NOMO-1 (cell line): ENCODE data around the gene PTPRJ.

ENCODE experiments used
- DNase-seq, 2 experiments: peaks; one replicate each; lab custom pipeline; 2025; ENCODE audit not compliant: unreplicated experiment in 2 of 2; lab: John Stamatoyannopoulos, UW

Gene PTPRJ

GRCh38 chr11:48087422-48087821 is 107.1 kb downstream of the PTPRJ start:
- no peak for DNase-seq

- DNase-seq, result no peak
Measured at GRCh38 chr11:48087974-48088681, 107.8 kb downstream of the PTPRJ start.

GRCh38 chr11:48088682-48089050 is 108.3 kb downstream of the PTPRJ start:
- no peak for DNase-seq

- no peak for DNase-seq
Measured at GRCh38 chr11:48090174-48090573, 109.8 kb downstream of the PTPRJ start.

GRCh38 chr11:48091426-48092102 is 111.2 kb downstream of the PTPRJ start:
- DNase-seq, result no peak

- DNase-seq, result peak in 1 of 2 experiments; percentile 52
Measured at GRCh38 chr11:48093323-48093722, 113.0 kb downstream of the PTPRJ start.

- DNase-seq, result peak; percentile 48 to 74
Measured at GRCh38 chr11:48093795-48094642, 113.7 kb downstream of the PTPRJ start.

GRCh38 chr11:48094643-48095339 is 114.4 kb downstream of the PTPRJ start:
- DNase-seq, result no peak

- no peak for DNase-seq
Measured at GRCh38 chr11:48095779-48096470, 115.6 kb downstream of the PTPRJ start.

GRCh38 chr11:48096588-48097525 is 116.5 kb downstream of the PTPRJ start:
- DNase-seq, result no peak

GRCh38 chr11:48098024-48098423 is 117.7 kb downstream of the PTPRJ start:
- no peak for DNase-seq

- DNase-seq, result peak in 1 of 2 experiments; percentile 18
Measured at GRCh38 chr11:48099916-48100446, 119.6 kb downstream of the PTPRJ start.

- DNase-seq, result no peak
Measured at GRCh38 chr11:48101044-48101733, 120.8 kb downstream of the PTPRJ start.

- DNase-seq, result no peak
Measured at GRCh38 chr11:48101958-48102357, 121.6 kb downstream of the PTPRJ start.

GRCh38 chr11:48103621-48104567 is 123.5 kb downstream of the PTPRJ start:
- no peak for DNase-seq

GRCh38 chr11:48104568-48104924 is 124.2 kb downstream of the PTPRJ start:
- no peak for DNase-seq
